NB4 (cell line): ENCODE measurements around the gene SLC15A3.

Source experiments
- DNase-seq: peaks from one replicate; pipeline ENCODE4 v3.0.0; 2010; ENCODE audit warnings: low read depth
- H3K4me3 ChIP-seq: one replicate; pipeline ENCODE4 v1.5.1; 2011; ENCODE audit warnings: mild to moderate bottlenecking, low read depth, low read length, moderate library complexity
- MYC ChIP-seq: IDR thresholded peaks from 2 replicates; pipeline ENCODE4 v1.6.1; 2011; ENCODE audit warnings: low read depth, low read length
- POLR2A ChIP-seq: IDR thresholded peaks from 2 replicates; pipeline ENCODE4 v1.6.1; 2011; ENCODE audit warnings: mild to moderate bottlenecking; ENCODE audit not compliant: insufficient read length; ENCODE audit errors: extremely low read depth
- TF ChIP-seq, protein P1 (sequence below): IDR thresholded peaks from one replicate; pipeline ENCODE4 v1.5.1; 2012; ENCODE audit warnings: low read depth, low read length
- TF ChIP-seq, protein P2 (sequence below): IDR thresholded peaks from 2 replicates; pipeline ENCODE4 v1.6.1; 2011; ENCODE audit warnings: low read depth, low read length

Gene SLC15A3

DNA sequence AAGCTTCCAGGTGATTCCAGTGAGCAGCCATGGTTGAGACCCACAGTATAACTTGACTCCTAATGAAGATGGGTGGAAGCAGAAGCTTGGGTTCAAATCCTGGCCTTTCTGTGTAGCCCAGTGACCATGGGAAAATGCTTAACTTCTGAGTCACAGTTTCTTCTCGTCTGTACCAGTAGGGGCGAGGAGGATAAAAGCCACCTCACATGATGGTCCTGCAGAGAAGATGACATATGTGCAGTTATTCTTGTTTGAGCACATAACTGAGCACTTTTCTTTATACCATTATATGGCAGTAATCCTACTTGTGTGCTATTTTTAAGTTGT, 33.1 kb downstream of the SLC15A3 start:
- no peak for DNase-seq
- TF ChIP-seq, protein P1, sequence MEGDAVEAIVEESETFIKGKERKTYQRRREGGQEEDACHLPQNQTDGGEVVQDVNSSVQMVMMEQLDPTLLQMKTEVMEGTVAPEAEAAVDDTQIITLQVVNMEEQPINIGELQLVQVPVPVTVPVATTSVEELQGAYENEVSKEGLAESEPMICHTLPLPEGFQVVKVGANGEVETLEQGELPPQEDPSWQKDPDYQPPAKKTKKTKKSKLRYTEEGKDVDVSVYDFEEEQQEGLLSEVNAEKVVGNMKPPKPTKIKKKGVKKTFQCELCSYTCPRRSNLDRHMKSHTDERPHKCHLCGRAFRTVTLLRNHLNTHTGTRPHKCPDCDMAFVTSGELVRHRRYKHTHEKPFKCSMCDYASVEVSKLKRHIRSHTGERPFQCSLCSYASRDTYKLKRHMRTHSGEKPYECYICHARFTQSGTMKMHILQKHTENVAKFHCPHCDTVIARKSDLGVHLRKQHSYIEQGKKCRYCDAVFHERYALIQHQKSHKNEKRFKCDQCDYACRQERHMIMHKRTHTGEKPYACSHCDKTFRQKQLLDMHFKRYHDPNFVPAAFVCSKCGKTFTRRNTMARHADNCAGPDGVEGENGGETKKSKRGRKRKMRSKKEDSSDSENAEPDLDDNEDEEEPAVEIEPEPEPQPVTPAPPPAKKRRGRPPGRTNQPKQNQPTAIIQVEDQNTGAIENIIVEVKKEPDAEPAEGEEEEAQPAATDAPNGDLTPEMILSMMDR: no peak
- TF ChIP-seq, protein P2, sequence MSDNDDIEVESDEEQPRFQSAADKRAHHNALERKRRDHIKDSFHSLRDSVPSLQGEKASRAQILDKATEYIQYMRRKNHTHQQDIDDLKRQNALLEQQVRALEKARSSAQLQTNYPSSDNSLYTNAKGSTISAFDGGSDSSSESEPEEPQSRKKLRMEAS: no peak
- TF ChIP-seq POLR2A (no peak), MYC (no peak)
- no peak overlapping the region for H3K4me3 ChIP-seq

DNA sequence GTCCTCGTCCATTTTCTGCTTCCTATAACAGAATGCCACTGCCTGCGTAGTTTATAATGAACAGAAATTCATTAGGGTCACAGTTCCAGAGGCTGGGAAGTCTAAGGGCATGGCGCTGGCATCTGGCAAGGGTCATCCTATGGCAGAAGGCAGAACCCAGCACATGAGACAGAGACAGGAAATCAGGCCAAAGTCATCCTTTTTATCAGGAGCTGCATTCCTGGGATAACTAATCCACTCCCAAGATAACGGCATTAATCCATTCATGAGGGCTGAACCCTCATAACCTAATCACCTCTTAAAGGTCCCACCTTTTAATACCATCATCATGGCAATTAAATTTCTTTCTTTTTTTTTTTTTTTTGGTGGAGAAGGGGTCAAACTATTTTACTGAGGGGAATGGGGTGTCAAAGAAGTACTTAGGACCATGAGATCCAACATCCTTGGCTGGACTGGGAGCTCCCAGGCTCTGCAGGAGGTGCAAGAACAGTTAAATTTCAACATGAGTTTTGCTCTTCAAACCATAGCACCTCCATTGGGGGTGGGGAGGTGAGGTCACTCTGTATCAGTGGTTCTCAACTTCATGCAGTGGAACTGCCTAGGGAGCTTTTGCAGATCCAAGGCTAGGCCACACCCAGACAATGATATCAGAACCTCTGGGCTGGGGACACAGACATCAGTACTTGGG, 33.6 kb downstream of the SLC15A3 start:
- peak; percentile 23 for DNase-seq
- H3K4me3 ChIP-seq: no peak overlapping the region
- TF ChIP-seq POLR2A: no peak
- TF ChIP-seq, protein P2: no peak
- no peak for TF ChIP-seq MYC
- TF ChIP-seq, protein P1: no peak

DNA sequence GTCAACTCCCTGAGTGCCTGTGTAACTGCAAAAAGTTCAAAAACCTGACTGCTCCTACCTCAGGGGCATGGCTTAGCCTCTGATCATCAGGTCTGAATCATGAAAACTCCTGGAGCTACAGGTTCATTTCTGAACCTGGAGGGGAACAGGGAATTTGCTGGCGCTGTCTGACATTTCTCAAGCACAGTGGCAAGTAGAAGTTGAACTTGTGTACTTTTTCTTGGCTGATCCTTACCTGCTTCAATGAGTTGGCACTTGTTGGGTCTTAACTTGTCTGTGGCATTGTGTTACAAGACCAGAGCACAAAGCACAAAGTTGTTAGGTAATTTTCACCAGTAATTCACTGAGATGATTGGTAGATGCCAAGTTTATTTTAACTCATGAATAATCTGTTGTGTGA, 34.7 kb downstream of the SLC15A3 start:
- TF ChIP-seq, protein P2: no peak
- TF ChIP-seq MYC (no peak), POLR2A (no peak)
- TF ChIP-seq, protein P1: no peak
- no peak overlapping the region for H3K4me3 ChIP-seq
- DNase-seq: no peak

DNA sequence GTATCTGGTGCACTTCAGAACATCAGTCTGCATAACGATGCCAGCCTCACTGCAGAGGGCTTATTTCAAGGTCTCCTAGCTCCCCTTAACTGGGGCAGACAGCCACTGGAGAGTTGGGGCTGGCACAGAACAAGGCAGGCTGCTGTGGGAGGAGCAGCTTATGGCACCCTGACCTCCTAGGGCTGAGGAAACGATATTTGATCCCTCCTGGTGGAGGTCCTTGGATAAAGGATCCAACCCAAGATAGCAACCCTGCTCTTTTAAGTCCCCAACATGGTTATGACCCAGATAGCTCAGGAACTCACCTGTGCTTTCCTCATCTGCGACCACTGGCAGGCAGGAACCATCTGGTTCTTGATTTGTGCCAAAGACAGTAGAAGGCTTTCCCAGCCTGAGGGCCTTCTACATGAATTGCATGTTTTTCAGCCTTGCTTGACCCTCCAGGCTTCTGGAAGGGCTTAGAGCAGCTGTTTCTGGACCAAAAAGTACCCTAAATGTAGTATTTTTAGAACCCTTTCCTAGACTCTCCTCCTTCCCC, 35.2 kb downstream of the SLC15A3 start:
- TF ChIP-seq, protein P1: no peak
- TF ChIP-seq, protein P2: no peak
- TF ChIP-seq MYC: no peak
- DNase-seq: no peak
- no peak overlapping the region for H3K4me3 ChIP-seq

DNA sequence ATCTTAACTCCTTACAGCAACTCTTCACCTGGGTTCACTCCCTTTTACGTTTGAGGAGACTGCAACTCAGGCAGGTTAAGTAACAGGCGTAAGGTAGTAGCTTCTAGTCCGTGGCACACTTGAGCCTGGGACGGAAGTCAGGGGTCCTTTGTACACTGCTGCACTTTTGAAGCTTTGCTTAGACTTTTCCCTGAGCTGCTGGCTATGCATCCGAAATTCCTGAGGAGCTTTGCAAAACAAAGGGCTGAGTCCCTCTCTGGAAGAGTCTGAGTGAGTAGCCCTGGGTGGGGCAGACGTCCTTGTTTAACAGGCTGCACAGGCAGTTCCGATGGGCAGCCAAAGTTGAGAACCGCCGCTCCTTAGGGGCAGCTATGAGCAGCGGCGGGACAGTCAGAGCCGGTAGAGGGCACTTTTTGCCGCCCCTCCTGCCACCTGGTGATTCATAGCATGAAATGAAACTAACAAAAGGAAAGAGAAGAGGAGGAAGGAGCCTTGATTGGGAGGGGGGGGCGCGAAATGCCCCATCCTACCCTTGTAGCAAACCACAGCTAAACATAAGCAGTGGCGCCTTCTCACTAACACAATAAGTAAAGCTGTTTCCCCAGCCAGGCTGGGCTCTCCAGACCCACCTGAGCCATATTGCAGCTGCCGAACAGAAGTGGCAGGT, 36.6 kb downstream of the SLC15A3 start:
- TF ChIP-seq, protein P1: peak; percentile 62
- TF ChIP-seq POLR2A: no peak
- peak; percentile 86 for DNase-seq
- peak overlapping the region; percentile 89 for H3K4me3 ChIP-seq
